ENCODE data around the gene FGF14.

FGF14 gene

DNA sequence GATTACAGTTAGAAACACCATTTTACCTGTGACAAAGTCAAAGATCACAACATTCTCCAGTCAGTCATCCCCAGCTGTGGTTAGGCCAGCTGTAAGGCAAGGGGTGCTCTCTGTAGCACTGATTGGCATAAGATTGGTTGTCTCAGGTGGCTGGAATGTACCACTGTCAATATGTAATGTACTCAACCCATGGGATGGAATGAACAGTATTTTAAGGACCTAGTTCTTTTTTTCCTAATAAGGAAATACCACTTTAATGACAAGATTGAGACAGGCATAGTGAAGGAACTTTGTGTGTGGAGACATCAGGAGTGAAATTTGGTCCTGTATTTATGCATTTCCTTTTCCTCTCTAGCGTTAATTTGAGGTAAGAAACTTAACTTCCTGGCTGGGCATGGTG, 638.7 kb downstream of the FGF14 start:
- H3K4me3 ChIP-seq (replicated peaks; ENCODE audit: low read depth, low read length) = no peak overlapping the region

GRCh38 chr13:101757446-101758039, 644.3 kb downstream of the FGF14 start:
- TF ChIP-seq CTCF (IDR thresholded peaks at IDR 0.05; ENCODE audit: low read length, missing control alignments) = peak; percentile 37
- DNase-seq (ENCODE audit: low read depth) = peak; percentile 47
- H3K4me3 ChIP-seq (replicated peaks; ENCODE audit: low read depth, low read length) = no peak overlapping the region

More for the DNA sequence above, 638.7 kb downstream of the FGF14 start:
- no peak for TF ChIP-seq CTCF (IDR thresholded peaks at IDR 0.05; ENCODE audit: low read length, missing control alignments)
- no peak for DNase-seq (ENCODE audit: low read depth)

DNA sequence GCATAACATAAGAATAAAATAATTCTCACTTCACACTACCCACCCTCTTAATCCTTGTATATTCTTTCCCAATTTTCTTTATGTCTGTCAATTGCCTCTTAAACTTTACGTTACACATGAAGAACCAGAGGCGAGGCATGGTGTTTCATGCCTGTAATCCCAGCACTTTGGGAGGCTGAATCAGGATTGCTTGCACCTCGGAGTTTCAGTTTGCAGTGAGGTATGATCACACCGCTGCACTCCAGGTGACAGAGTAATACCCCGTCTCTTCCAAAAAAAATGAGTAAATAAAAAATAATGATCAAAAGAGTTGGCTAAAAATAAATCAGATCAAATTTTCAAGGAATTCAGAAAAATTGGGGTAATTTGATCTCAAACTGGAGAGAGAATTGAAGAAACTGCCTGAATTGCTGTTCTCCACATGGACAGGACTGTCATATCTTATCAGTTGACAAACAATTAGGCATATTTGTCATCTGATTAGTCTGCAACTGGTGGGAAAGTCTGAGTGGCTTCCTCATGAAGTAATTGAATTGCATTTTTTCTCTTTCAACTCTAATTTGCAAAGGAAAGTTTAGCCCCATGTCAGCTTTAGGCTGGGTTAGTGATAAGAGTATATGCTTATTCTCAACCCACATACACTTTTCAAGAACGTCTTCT, 646.5 kb downstream of the FGF14 start:
- no peak for TF ChIP-seq CTCF (IDR thresholded peaks at IDR 0.05; ENCODE audit: low read length, missing control alignments)
- no peak overlapping the region for H3K4me3 ChIP-seq (replicated peaks; ENCODE audit: low read depth, low read length)
- peak; percentile 7 for DNase-seq (ENCODE audit: low read depth)

- no peak for TF ChIP-seq CTCF (IDR thresholded peaks at IDR 0.05; ENCODE audit: low read length, missing control alignments)
- DNase-seq (ENCODE audit: low read depth) = no peak
Measured at GRCh38 chr13:101752432-101752831, 649.4 kb downstream of the FGF14 start.

DNA sequence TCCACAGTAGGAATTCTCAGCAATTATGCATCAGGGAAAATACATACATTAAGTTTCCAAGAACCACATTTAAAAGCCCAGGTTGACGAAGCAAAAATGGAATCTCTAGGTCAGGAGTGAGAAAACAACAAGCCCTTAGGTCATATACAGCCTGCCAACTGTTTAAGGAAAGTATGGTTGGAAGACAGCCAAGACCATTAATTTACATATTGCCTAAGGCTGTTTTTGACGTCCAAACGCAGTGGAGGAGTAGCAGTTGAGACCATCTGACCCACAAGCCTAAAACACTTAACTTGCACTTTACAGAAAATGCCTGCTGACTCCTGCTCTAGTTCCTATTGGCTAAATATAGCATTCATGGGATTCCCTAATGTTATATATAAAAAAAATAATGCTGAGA, 650.4 kb downstream of the FGF14 start:
- DNase-seq (ENCODE audit: low read depth) = peak; percentile 88
- TF ChIP-seq CTCF (IDR thresholded peaks at IDR 0.05; ENCODE audit: low read length, missing control alignments) = no peak
- no peak overlapping the region for H3K4me3 ChIP-seq (replicated peaks; ENCODE audit: low read depth, low read length)

More at GRCh38 chr13:101752432-101752831, 649.4 kb downstream of the FGF14 start:
- H3K4me3 ChIP-seq (replicated peaks; ENCODE audit: low read depth, low read length) = no peak overlapping the region

- no peak for TF ChIP-seq CTCF (IDR thresholded peaks at IDR 0.05; ENCODE audit: low read length, missing control alignments)
- H3K4me3 ChIP-seq (replicated peaks; ENCODE audit: low read depth, low read length) = no peak overlapping the region
- no peak for DNase-seq (ENCODE audit: low read depth)
Measured at GRCh38 chr13:101749584-101749983, 652.3 kb downstream of the FGF14 start.

- no peak for DNase-seq (ENCODE audit: low read depth)
Measured at GRCh38 chr13:101747039-101747438, 654.8 kb downstream of the FGF14 start.

More at GRCh38 chr13:101747039-101747438, 654.8 kb downstream of the FGF14 start:
- no peak for TF ChIP-seq CTCF (IDR thresholded peaks at IDR 0.05; ENCODE audit: low read length, missing control alignments)
- no peak overlapping the region for H3K4me3 ChIP-seq (replicated peaks; ENCODE audit: low read depth, low read length)
